KOPT-K1 (cell line): ENCODE results near the gene TFEB.
A peak's percentile ranks its signal among the peaks of the same experiment; 100 is the strongest.

Experiments used
- H3K27ac ChIP-seq: fragments of 200-600 bp; sonication (generic); 2 replicates; pipeline ENCODE4 v1.5.1; 2016; ENCODE audit warnings: antibody characterized with exemption, mild to moderate bottlenecking, low read depth, low read length; ENCODE audit not compliant: poor library complexity, severe bottlenecking
- H3K36me3 ChIP-seq: fragments of 200-600 bp; sonication (generic); 2 replicates; pipeline ENCODE4 v1.5.1; 2017; ENCODE audit warnings: antibody characterized with exemption, mild to moderate bottlenecking, low read length, moderate library complexity; ENCODE audit not compliant: insufficient read depth
- H3K9me3 ChIP-seq: fragments of 200-600 bp; sonication (generic); 2 replicates; pipeline ENCODE4 v1.5.1; 2017; ENCODE audit warnings: antibody characterized with exemption, low read length, mild to moderate bottlenecking; ENCODE audit not compliant: insufficient read depth, poor library complexity, severe bottlenecking

TFEB gene

DNA sequence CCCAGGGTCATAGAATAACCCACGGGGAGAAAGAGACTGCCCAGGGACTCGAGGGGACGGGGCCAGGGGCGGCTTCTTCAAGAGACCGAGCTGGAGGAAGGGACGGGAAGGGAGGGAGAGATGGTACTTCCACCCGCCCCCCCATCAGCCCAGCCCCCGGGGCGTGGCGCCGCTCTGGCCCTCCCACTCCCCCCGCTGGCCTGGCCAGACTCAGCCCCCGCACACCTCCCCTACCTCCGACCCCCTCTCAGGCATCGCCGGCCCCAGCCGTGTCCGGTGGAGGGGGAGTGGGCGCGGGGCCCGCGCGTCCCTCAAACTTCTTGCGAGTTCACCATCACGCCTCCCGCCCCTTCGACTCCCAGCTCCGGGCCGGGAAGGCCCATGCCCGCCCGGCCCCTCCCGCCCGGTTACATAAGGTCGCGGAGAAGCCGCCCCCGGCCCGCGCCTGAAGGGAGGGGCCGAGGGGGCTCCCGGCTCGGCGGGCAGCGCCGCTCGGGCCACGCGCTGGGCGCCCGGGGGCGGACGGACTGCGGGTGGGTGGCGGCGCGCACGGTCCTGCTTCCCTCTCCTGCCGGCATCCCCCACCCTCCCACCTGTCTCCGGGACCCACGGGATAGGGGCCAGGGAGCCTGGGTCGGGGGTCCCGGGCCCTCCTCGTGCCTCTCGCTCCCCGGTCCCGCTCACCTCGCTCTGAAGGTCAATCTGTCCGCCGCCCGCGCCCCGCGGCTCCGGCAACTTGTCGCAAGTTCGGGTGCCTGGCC lies 562 bp downstream of the TFEB start:
- H3K9me3 ChIP-seq = no peaks in the 10 kb centered on the region
- no peaks in the 10 kb centered on the region for H3K36me3 ChIP-seq
- peak overlapping the region; percentile 49 for H3K27ac ChIP-seq

DNA sequence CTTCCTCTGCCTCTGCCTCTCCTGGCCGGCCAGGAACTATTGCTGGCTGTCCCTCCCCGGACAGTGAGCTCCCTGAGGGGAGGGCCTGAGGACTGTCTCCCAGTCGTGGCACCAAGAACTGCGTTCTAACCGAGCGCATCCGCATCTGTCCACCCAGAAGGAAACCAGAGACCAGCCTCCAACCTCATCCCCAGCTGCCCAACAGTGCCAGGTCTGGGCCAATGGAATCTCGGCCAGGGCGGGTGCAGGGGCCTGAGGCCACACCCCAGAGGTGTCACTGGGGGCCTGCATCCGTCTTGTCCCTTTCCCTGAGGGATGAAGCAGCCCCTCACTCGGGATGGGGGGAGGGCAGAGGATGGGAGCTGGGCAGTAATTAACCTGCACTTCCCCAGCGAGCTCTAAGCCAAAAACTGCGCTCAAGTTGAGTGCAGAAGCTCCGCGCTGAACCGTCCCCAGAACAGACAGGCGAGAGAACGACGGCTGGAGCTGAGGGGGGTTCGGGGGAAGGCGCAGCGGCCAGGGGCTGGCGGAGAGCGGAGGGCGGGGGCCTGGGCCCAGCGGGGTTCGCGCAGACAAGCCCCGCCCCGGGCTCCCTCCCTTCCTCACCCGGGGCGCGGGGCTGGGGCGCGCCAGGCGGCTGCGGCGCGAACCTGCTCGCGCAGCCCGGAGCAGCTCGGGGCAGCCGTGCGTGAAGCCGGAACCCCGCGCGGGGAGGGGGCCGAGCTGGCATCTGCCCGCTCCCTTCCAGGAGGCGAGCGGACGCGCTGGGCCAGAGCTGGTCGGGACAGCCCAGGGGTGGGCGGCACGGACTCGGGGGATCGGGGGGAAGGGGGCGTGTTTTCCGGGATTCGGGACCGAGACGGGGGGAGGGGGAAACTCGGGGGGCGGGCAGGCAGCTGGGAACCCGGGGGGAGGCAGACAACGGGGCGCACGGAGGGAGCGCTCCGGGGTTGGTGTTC lies 1.4 kb downstream of the TFEB start:
- H3K36me3 ChIP-seq = no peaks in the 10 kb centered on the region
- H3K9me3 ChIP-seq = no peaks in the 10 kb centered on the region
- H3K27ac ChIP-seq = peak overlapping the region; percentile 49

DNA sequence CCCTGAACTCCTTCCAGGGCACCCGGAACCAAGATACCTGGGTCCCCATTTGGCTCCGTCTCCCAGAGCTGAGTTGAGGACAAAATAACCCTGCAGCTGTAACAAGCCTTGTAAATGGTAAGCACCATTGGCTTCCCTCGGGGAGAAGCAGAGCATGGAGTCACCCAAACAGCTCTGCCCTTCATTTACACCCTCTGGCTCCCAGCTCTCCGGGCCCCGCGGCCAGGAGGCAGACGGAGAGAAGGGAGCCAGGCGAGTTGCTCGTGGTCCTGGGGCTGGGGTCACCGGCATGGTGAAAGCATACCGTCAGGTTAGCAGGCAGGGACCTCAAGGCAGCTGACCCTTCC lies 2.1 kb downstream of the TFEB start:
- no peaks in the 10 kb centered on the region for H3K9me3 ChIP-seq
- H3K36me3 ChIP-seq = no peaks in the 10 kb centered on the region
- peak overlapping the region; percentile 49 for H3K27ac ChIP-seq

DNA sequence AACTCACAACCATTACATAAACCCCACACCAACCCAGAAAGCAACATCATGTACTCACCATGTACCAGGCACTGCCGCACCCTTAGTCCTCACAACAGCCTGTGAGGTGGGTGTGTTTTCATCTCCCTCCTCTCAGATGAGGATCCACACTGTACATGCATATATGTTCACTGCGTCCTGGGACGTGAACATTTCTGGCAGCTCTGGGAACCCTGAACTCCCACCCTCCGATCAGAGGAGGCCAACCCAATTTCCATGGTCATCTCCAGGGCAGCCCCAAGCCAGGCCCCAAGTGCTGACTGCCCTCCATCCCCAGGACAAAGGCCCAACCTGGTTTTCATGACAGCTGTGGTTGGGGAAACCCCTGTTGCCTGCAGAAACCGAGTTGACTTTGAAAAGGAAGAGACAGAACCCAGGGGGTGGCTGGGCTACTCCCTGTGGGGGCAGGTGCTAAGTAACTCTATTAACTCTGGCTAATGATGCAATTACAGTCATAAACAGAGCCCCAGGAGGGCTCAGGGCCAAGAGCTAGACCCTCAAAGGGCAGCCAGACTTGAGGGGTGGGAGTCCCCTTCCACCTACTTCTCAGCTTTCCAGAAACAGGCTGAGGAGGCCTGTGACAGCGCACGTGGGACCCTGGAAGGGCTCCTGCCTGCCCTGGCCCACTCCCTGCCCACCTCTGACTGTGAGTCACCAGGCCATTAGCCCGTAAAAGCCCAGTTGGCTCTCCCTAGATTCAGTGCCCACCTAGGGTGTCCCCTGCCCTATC lies 2.6 kb downstream of the TFEB start:
- Histone ChIP-seq H3K9me3 (no peaks in the 10 kb centered on the region), H3K27ac (peak overlapping the region; percentile 49), H3K36me3 (no peaks in the 10 kb centered on the region)

DNA sequence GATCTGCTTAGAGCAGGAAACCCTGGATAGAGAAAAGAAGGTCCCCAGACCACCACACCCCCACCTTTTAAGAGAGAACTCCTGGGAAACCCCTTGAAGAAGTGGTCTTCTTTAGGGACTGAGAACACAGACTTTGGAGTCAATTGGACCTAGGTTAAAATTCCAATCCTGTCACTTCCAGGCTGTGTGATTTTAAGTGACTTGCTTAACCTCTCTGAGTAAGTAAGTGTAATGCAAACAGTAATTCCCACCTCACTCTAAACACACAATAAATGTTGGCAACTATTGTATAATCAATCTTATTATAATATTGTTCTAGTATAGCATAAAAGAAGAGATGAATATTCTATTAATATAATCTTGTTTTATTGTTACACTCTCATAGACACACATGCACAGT lies 3.3 kb downstream of the TFEB start:
- no peaks in the 10 kb centered on the region for H3K36me3 ChIP-seq
- no peak overlapping the region for H3K27ac ChIP-seq
- H3K9me3 ChIP-seq = no peaks in the 10 kb centered on the region

DNA sequence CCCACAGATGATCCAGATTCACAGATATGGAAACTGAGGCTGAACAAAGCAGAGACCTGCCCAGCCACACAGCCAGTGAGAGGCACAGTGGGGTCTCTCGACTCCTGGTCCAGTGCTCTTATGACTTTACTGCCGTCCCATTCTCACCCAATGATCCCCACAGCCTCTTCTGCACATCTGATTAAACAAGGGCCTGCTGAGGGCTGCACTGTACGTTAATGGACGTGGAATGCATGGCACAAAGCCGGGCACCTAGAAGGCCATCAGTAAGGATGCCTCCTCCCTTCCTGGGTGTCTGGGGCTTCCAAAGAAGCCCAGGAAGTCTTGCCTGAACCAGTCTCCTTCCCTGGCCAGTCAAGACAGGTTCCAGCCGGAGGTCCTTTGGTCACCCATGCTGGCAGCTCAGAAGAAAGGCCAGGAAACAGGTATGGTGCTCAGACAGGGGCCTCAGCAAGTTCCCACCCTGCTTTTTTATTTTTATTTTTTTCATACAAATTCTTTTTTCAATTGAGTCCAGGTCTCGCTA lies 3.8 kb downstream of the TFEB start:
- Histone ChIP-seq H3K9me3 (no peaks in the 10 kb centered on the region), H3K27ac (no peak overlapping the region), H3K36me3 (no peaks in the 10 kb centered on the region)

DNA sequence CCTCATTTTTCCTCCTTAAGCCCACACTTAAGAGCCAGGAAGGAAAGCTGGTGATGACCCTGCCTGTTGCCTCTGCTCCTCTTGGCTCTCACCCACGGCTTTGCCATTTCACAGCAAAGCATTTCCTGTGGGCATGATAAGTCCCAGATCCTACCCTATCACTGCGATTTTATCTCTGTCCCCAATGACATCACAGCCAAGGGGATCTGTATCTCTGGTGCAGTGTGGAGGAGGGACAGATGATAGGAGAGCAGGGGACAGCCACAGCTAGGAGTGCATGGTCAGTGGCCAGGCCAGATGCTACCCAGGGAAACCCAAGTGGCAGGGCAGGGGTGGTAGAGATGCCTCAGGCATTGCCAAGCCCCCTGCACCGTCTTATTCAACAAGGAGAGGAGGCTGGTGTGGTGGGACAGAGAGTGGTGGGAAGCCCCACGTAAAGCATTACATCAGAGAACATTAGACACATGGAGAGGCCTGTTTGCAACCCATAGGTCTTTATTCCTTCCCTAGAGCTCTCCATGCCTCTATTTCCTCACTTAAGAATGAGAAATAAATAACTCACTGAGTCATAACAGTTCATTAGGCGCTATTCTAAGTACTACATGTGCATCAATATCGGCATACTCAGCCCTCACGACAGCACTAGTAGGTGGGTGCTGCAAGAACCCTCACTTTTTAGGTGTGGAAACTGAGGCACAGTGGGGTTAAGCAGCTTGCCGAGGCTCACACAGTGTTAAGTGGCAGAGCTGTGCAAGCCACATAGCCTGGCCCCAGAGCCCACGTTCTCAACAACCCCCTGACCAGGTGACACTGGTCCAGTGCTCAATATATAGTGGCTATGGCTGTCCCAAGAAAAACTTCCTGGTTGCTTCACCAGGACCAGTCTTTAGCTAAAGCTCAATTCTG lies 4.6 kb downstream of the TFEB start:
- no peak overlapping the region for H3K27ac ChIP-seq
- no peaks in the 10 kb centered on the region for H3K9me3 ChIP-seq
- H3K36me3 ChIP-seq = no peaks in the 10 kb centered on the region

DNA sequence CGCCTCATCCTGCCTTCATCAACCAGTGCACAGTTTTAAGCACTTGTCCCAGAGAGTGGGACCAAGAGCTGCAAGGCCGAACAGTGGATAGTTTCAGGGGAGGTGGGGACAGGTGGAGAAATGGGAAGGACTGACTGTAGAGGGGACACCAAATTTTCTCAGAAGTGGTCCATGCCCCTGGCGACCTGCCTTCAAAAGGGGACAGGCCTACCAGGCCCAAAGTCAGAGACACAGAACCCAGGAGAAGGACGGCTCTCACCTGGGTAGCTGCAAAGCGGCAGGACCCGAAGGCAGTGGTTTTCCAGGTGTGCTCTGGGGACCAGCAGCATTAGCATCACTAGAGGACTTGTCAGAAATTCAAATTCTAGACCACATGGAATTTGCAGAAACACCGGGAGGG lies 5.8 kb downstream of the TFEB start:
- Histone ChIP-seq H3K36me3 (no peaks in the 10 kb centered on the region), H3K9me3 (no peaks in the 10 kb centered on the region), H3K27ac (no peak overlapping the region)

DNA sequence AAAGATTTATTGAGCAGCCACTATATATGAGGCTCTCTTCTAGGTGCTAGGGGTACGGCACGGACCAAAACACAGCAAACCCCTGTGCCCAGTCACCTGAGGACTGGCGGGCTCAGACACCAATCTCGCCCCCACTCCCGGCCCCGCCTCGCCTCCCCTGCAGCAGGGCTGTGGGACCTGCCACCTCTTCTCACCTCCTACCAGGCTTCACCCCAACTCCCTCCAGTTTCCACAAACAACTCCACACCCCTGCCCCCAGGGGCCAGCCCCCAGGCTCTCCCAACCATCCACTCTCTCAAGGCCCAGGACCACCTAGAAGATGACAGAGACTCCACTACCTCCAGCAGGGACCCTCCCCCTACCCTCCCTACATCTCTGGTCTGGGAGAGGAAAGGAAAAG lies 6.5 kb downstream of the TFEB start:
- H3K36me3 ChIP-seq = no peaks in the 10 kb centered on the region
- no peak overlapping the region for H3K27ac ChIP-seq
- H3K9me3 ChIP-seq = no peaks in the 10 kb centered on the region

DNA sequence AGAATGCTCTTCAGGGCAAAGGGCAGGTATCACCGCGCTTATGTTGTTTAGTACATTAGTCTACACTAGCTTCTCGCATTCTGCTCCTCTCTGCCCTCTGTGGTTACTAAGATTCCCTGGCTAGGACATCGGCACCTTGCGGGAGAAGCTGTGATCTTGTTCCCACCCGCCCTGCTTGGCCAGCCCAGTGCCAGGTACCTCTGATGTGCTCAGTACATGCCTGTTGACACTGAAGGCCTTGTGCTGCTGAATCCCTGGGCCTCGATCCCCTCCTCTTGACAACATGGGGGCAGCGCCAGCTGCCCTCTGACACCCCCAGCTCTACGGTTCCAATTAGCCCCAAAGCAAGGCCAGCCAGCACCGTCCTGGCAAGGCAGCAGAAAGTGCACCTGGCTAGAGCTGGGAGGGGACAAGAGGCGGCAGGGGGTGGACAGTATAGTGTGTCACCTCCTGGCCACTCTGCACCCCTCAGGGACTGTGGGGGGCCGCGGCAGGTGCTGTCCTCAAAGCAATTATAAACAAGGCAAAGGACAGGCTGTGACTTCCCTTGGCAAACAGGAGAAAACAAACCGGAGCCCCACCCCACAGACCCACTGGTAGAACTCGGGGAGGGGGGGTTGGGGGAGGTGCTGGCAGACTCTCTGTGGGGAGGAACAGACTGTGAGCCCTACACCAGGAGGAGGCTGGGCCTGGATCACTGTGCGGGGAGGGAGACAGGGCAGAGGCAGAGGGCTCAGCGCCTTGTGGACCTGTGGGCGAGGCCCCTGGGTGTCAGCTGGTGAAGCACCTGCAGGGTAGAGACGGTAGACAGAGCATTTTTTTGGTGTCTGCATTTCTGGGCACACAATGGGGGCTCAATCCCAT lies 7.1 kb downstream of the TFEB start:
- Histone ChIP-seq H3K27ac (peak overlapping the region; percentile 6), H3K36me3 (no peaks in the 10 kb centered on the region), H3K9me3 (no peaks in the 10 kb centered on the region)

DNA sequence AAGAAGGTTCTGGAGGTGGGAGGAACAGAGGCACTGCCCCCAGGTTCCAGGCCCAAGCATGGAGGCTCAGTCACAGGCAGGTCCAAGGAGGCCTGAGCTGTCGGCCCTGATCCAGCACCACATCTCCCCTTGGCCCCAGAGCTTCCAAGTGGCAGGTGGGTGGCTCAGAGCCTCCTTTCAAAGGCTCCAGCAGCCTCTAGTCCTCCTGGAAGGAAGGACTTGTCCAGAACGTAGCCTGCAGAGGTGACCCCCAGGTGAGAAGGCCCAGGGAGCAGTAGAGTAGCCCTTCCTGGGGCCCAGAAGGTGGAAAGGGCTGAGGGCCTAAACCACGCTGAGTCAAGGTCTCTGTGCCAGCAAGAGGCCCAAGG lies 7.7 kb downstream of the TFEB start:
- H3K9me3 ChIP-seq = no peaks in the 10 kb centered on the region
- no peaks in the 10 kb centered on the region for H3K36me3 ChIP-seq
- H3K27ac ChIP-seq = no peak overlapping the region

DNA sequence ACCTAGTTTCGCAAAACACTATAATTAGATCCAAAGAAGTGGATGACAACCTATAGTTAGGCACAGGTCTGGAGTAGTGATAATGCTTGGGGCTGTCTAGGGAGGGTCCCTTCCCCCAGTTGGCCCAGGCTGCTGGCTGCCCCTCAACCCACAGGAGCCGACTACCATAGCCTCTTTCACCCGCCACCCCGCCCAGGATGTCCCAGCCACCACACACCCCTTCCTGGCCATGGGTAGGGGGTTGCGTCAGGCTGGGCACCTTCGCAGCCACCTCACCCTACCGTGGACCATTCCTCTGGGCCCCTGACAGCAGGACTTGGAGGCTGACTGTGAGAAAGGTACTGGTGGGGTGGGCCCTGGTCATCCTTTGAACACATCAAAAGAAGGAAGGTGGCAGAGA lies 8.5 kb downstream of the TFEB start:
- no peaks in the 10 kb centered on the region for H3K36me3 ChIP-seq
- H3K27ac ChIP-seq = no peak overlapping the region
- no peaks in the 10 kb centered on the region for H3K9me3 ChIP-seq

DNA sequence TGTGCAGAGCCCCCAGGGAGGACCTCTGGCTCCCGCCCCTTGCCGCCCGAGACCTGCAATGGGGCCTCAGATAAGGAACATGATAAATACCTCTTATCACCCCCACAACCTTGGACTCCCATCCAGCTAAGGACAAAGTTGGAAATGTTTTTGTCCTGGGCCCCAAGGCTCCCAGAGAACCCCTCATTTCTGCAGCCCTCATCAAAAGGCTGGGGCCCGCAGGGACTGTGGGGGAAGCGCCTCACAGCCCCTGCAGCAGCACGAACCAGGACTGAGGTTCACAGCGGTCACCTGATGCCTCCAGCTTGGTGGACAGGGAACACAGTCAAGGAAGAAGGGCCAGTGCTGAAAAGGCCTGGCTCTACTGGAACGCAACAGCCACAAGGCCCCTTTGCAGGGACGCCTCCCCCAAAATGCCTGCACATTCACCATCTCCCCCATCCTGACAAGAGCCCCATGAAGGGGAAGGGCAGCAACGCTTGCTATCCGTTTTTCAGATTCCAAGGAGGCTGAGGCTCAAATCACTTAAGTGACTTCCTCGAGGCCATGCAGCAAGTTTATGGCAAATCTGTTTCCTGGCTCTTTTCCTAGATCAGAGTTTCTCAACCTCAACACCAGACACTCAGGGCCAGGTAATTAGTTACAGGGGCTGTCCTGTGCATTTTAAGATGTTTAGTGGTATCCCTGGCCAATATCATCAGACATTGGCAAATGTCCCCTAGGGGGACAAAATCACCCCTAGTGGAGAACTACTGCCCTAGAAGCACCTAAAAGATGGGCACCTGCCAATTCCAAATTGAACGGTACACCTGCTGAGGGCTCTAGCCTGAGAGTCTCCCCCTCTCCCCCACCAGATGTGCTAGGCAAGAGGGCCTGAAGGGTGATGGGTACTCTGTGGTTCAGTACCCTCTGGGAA lies 10.6 kb downstream of the TFEB start:
- Histone ChIP-seq H3K9me3 (no peaks in the 10 kb centered on the region), H3K36me3 (no peaks in the 10 kb centered on the region), H3K27ac (no peak overlapping the region)
